ENCODE measurements around the gene LYL1. TPM values are rescaled to one million over a fixed set of nuclear protein-coding genes. Genes with fewer than 3 reads are reported as not detected.

LYL1 gene
- total and polyA plus RNA-seq, 9 of the 15 experiments (the other 6 are each of a cell fraction or from before 2014, with no cell fraction given): 1.3 to 266 (median 34.0) TPM

GRCh38 chr19:13117176-13117771 is 14.6 kb upstream of the LYL1 start:
- peaks cover 12% of the 10 kb centered on the region for H3K9me1 ChIP-seq (ENCODE audit: control insufficient read depth, insufficient read depth, low read length)
- 2% methylated on average over 20 of the region's 20 CpGs for WGBS (ENCODE audit: insufficient coverage, low coverage, missing lambda C conversion rate)
- intact Hi-C loops (cut with micrococcal nuclease) (loop anchor here (2.0 kb wide), 1 partner anchor 14 kb away; the partner anchor contains the start of gene LYL1), in situ Hi-C loops (cut with MboI) (no loop called here)
- ATAC-seq (peak; percentile 10), DNase-seq (ENCODE audit: extremely low read depth in 1 of 4, low spot score in 3 of 4) (no peak), FAIRE-seq (peak; percentile 63)
- H3K4me3 ChIP-seq: peak overlapping the region; percentile 90
- peak overlapping the region; percentile 87 to 97 for H3K9ac ChIP-seq (ENCODE audit: insufficient read depth in 1 of 2, low read depth in 2 of 2, low read length in 2 of 2)
- peaks cover 21 to 49% of the 10 kb centered on the region in 2 experiments; a peak in 4 of 5 replicates for H3K4me1 ChIP-seq (replicated peaks in 1 of 2; ENCODE audit: control insufficient read depth in 2 of 2, insufficient read depth in 2 of 2, low read length in 2 of 2)
- no TSS peak for BruUV-seq (replicated peaks)
- H3K27ac ChIP-seq (ENCODE audit: extremely low read depth, low read depth, low read length): peak overlapping the region; percentile 77
- peaks cover 64% of the 10 kb centered on the region for H3K36me3 ChIP-seq (ENCODE audit: control insufficient read depth, insufficient read depth, low read length)
- H3K9me3 ChIP-seq (replicated peaks; ENCODE audit: control insufficient read depth, insufficient read depth, low read depth, low read length): no peaks in the 10 kb centered on the region
- peaks cover 75% of the 10 kb centered on the region for H3K79me2 ChIP-seq (ENCODE audit: control insufficient read depth, insufficient read depth, low read length)
- H3K27me3 ChIP-seq (ENCODE audit: control insufficient read depth in 2 of 2, insufficient read depth in 2 of 2, low read length in 2 of 2): no peaks in the 10 kb centered on the region
- peaks cover 31% of the 10 kb centered on the region for H4K20me1 ChIP-seq (replicated peaks; ENCODE audit: control insufficient read depth, insufficient read depth, low read length)
- H2AFZ ChIP-seq (ENCODE audit: low read depth, low read length): peak overlapping the region; percentile 69
- H3K4me2 ChIP-seq (ENCODE audit: insufficient read depth, low read length): peak overlapping the region; percentile 96
- ChIA-PET POLR2A (interaction anchor here (0.5 to 4.9 kb wide), 13 partner anchors 8 to 785 kb away, joined by 3 to 31 read pairs (median 4); partner anchors contain the start of genes IER2, RNASEH2A and STX10), CTCF (ENCODE audit: low intra/inter-chr PET ratio) (no interaction called here)
- TF ChIP-seq HNRNPLL (IDR thresholded peaks at IDR 0.05; ENCODE audit: low read depth, low read length, poor library complexity, severe bottlenecking): no peak
- no peak for TF ChIP-seq MEF2A (IDR thresholded peaks at IDR 0.05; ENCODE audit: control insufficient read depth, low read depth, low read length)
- no peak for TF ChIP-seq EHMT2 (IDR thresholded peaks at IDR 0.05)
- TF ChIP-seq, protein P1, sequence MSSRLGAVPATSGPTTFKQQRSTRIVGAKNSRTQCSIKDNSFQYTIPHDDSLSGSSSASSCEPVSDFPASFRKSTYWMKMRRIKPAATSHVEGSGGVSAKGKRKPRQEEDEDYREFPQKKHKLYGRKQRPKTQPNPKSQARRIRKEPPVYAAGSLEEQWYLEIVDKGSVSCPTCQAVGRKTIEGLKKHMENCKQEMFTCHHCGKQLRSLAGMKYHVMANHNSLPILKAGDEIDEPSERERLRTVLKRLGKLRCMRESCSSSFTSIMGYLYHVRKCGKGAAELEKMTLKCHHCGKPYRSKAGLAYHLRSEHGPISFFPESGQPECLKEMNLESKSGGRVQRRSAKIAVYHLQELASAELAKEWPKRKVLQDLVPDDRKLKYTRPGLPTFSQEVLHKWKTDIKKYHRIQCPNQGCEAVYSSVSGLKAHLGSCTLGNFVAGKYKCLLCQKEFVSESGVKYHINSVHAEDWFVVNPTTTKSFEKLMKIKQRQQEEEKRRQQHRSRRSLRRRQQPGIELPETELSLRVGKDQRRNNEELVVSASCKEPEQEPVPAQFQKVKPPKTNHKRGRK (tag; IDR thresholded peaks at IDR 0.05): peak; percentile 37; the same call in 1 of the 2 replicates
- TF ChIP-seq ZNF589 (CRISPR knock-in tag; IDR thresholded peaks at IDR 0.05; ENCODE audit: low read depth): 0 out of 2 replicates have a peak, but pooled peaks have one; percentile 40
- no peak for TF ChIP-seq ESRRB (CRISPR knock-in tag; IDR thresholded peaks at IDR 0.05; ENCODE audit: borderline replicate concordance)
- no peak for TF ChIP-seq ZNF24 (IDR thresholded peaks at IDR 0.05)
- no peak for TF ChIP-seq IRF2 (CRISPR knock-in tag; IDR thresholded peaks at IDR 0.05)
- no peak for TF ChIP-seq CEBPZ (IDR thresholded peaks at IDR 0.05; ENCODE audit: borderline replicate concordance, low read depth, low read length)
- TF ChIP-seq RNF219 (CRISPR knock-in tag; IDR thresholded peaks at IDR 0.05): no peak
- no peak for TF ChIP-seq NUFIP1 (IDR thresholded peaks at IDR 0.05; ENCODE audit: partially characterized antibody)
- TF ChIP-seq ZBTB34 (CRISPR knock-in tag; IDR thresholded peaks at IDR 0.05): no peak
- no peak for TF ChIP-seq NONO (IDR thresholded peaks at IDR 0.05; ENCODE audit: low read depth in 2 of 2, low read length in 1 of 2)

All from K562 (cell line).